Kidney (tissue), 14 donors: ENCODE data around the gene PLEKHO2. TPM values are rescaled to one million over a fixed set of nuclear protein-coding genes. Genes with fewer than 3 reads are reported as not detected.

Experiments used
- DNase-seq, 5 donors: peaks; one replicate each; pipeline ENCODE4 v3.0.0-alpha.2; 2013 to 2020
- FAIRE-seq: peaks from 2 replicates; lab custom pipeline; 2012; peaks lifted over from hg19 to GRCh38; lab: Jason Lieb, UNC
- H3K27ac ChIP-seq, 2 donors: one replicate each; pipeline ENCODE4 v1.7.0; 2013; ENCODE audit warnings: low read depth in 2 of 2, low read length in 2 of 2, inconsistent platforms in 1 of 2
- H3K27me3 ChIP-seq: one replicate; pipeline ENCODE4 v1.7.1; 2013; ENCODE audit warnings: low read length, inconsistent platforms; ENCODE audit not compliant: control insufficient read depth, insufficient read depth
- H3K36me3 ChIP-seq, 3 donors: one replicate each; pipeline versions ENCODE4 v1.7.0 to v1.7.1; 2013; ENCODE audit warnings: low read length in 3 of 3, control low read depth in 1 of 3, inconsistent platforms in 1 of 3; ENCODE audit not compliant: insufficient read depth in 3 of 3, control insufficient read depth in 2 of 3
- H3K4me1 ChIP-seq, 3 donors: one replicate each; pipeline versions ENCODE4 v1.7.0 to v1.7.1; 2013; ENCODE audit warnings: low read length in 3 of 3, inconsistent platforms in 1 of 3, low read depth in 1 of 3; ENCODE audit not compliant: control insufficient read depth in 2 of 3, insufficient read depth in 2 of 3
- H3K4me3 ChIP-seq, 3 donors: one replicate each; pipeline versions ENCODE4 v1.7.0 to v1.8.1; 2013; ENCODE audit warnings: low read length in 3 of 3, control low read depth in 1 of 3, inconsistent platforms in 1 of 3
- H3K9ac ChIP-seq, 3 donors: one replicate each; pipeline versions ENCODE4 v1.7.0 to v1.7.1; 2013; ENCODE audit warnings: low read length in 3 of 3, control low read depth in 1 of 3, inconsistent platforms in 1 of 3
- H3K9me3 ChIP-seq, 3 donors: one replicate each; pipeline versions ENCODE4 v1.7.0 to v1.7.1; 2013; ENCODE audit warnings: low read length in 3 of 3, control low read depth in 1 of 3, inconsistent platforms in 1 of 3; ENCODE audit not compliant: control insufficient read depth in 2 of 3, insufficient read depth in 1 of 3
- CTCF ChIP-seq: IDR thresholded peaks from 3 replicates; pipeline ENCODE4 v1.5.1; 2012; ENCODE audit warnings: mild to moderate bottlenecking, moderate library complexity, borderline replicate concordance; ENCODE audit not compliant: insufficient read depth; ENCODE audit errors: extremely low read depth
- intact Hi-C: fragments of 100-400 bp; cut with DNase I; formaldehyde crosslinking; loops from one replicate; pipeline ENCODE4 v1.11.1; 2022
- polyA plus RNA-seq: library from polyadenylated mRNA; stranded (reverse); fragments of 350-450 nt; fragmentation: Illumina TruSeq; extraction: RNeasy Lipid Tissue Mini Kit (QIAGEN cat#74804); gene quantifications from one replicate; pipeline ENCODE4 v1.2.3, GENCODE V29; 2014; ENCODE audit warnings: low read depth, low replicate concordance; ENCODE audit not compliant: insufficient read depth
- total RNA-seq: library from RNA; stranded (reverse); fragmentation: NEBNext Ultra II Directional; extraction: Animal tissue kit (Norgen Biotek cat#: 25700); gene quantifications from one replicate; pipeline ENCODE4 v1.2.1, GENCODE V29; 2021
- donor health status: control.
- donor health status: control.
- donor health status: control.
- donor health status: control.
- donor health status: control.
- donor health status: DM: yes; HTN: yes; CAD: no.
- donor health status: Normal renal cell carcinoma (clear cell type).

Gene PLEKHO2
- total and polyA plus RNA-seq, 2 donors from 2014 or later: 12.0 to 48.6 TPM

DNA sequence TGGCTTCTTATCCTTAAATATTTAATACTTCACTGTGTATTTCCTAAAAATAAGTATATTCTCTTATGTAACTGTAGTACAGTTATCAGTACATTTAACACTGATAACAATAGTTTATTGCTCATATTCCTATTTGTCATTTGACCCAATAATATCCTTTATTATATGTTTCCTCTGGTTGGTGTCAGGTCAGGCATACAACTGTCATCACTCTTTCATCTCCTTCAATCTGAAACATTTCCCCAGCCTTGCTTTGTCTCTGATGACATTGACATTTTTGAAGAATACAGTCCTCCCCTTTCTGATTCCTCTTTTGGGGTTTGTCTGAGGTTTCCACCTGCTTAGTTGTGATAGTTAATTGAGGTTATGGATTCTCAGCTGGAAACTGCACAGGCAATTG is 27.8 kb downstream of the PLEKHO2 start:
- peaks cover 0 to 5% (median 0%) of the 10 kb centered on the region in 3 donors for H3K36me3 ChIP-seq
- DNase-seq (no peak), FAIRE-seq (no peak)
- H3K9me3 ChIP-seq: no peaks in the 10 kb centered on the region
- no peaks in the 10 kb centered on the region for H3K4me1 ChIP-seq
- H3K27ac ChIP-seq: no peak overlapping the region
- H3K4me3 ChIP-seq: no peak overlapping the region
- H3K27me3 ChIP-seq: no peaks in the 10 kb centered on the region
- no peak overlapping the region for H3K9ac ChIP-seq
- intact Hi-C loops: no loop called here
- TF ChIP-seq CTCF: no peak

DNA sequence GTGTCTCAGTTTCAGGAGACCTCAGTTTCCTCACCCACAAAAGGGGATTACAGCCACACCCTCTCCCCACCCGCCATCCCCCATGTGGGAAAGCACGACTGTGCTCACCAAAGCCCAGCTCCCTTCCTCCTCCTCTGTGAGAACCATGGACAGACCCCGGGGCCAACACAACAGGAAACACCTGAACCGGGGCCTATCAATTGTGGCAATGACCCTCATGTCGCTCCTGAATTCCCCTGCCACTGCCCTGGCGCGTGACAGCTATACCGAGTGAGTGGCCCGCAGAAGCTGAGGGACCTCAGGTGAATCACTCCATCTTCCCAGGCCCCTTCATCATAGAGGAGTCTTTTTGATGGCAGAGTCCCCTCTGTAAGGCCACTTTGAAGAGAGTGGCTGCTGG is 28.6 kb downstream of the PLEKHO2 start:
- H3K27ac ChIP-seq: no peak overlapping the region
- no peak for TF ChIP-seq CTCF
- intact Hi-C loops: no loop called here

GRCh38 chr15:64875641-64876223 is 34.0 kb downstream of the PLEKHO2 start:
- Histone ChIP-seq H3K27ac (no peak overlapping the region), H3K9ac (no peak overlapping the region), H3K4me3 (no peak overlapping the region), H3K36me3 (no peaks in the 10 kb centered on the region), H3K9me3 (no peaks in the 10 kb centered on the region), H3K27me3 (no peaks in the 10 kb centered on the region), H3K4me1 (peaks cover 0 to 8% (median 7%) of the 10 kb centered on the region in 3 donors)
- intact Hi-C loops: no loop called here
- no peak for TF ChIP-seq CTCF
- no peak for DNase-seq
- FAIRE-seq: no peak

More for the DNA sequence above, 28.6 kb downstream of the PLEKHO2 start:
- Histone ChIP-seq H3K4me1 (no peaks in the 10 kb centered on the region), H3K4me3 (no peak overlapping the region), H3K9me3 (no peaks in the 10 kb centered on the region), H3K36me3 (peaks cover 0 to 4% (median 0%) of the 10 kb centered on the region in 3 donors), H3K9ac (no peak overlapping the region), H3K27me3 (no peaks in the 10 kb centered on the region)
- DNase-seq: no peak
- FAIRE-seq: no peak
